Fibroblast of the aortic adventitia (primary cell): ENCODE data around the gene USP28. TPM values are rescaled to one million over a fixed set of nuclear protein-coding genes. Genes with fewer than 3 reads are reported as not detected.

Source experiments
- DNase-seq: peaks from one replicate; pipeline ENCODE4 v3.0.0-alpha.2; 2010; ENCODE audit warnings: low read depth
- H3K4me3 ChIP-seq: 2 replicates; pipeline ENCODE4 v1.5.1; 2011; ENCODE audit warnings: low read depth, mild to moderate bottlenecking, control low read depth, low read length, moderate library complexity
- CTCF ChIP-seq: IDR thresholded peaks from 2 replicates; pipeline ENCODE4 v1.5.1; 2011; ENCODE audit warnings: mild to moderate bottlenecking, low read length, control low read depth, inconsistent platforms; ENCODE audit not compliant: insufficient read depth
- total RNA-seq: library from RNA; depleted of rRNA; stranded (reverse); fragments of >200 nt; gene quantifications from 2 replicates; pipeline ENCODE4 v1.2.3, GENCODE V29; 2012; ENCODE audit warnings: low replicate concordance

Gene USP28
- total RNA-seq, 1 donor = 22.4 TPM

GRCh38 chr11:113781682-113782081, 93.7 kb downstream of the USP28 start:
- no peak for TF ChIP-seq CTCF
- H3K4me3 ChIP-seq = no peak overlapping the region
- no peak for DNase-seq

- TF ChIP-seq CTCF = no peak
- no peak for DNase-seq
- no peak within 1 kb of the TSS for H3K4me3 ChIP-seq
Observed at GRCh38 chr11:113779496-113779895, 95.9 kb downstream of the USP28 start, which contains the start of gene CLDN25. TSS of gene CLDN25 (plus strand) at chr11:113779796. CDS start at chr11:113779796, 0 bp downstream.

DNA sequence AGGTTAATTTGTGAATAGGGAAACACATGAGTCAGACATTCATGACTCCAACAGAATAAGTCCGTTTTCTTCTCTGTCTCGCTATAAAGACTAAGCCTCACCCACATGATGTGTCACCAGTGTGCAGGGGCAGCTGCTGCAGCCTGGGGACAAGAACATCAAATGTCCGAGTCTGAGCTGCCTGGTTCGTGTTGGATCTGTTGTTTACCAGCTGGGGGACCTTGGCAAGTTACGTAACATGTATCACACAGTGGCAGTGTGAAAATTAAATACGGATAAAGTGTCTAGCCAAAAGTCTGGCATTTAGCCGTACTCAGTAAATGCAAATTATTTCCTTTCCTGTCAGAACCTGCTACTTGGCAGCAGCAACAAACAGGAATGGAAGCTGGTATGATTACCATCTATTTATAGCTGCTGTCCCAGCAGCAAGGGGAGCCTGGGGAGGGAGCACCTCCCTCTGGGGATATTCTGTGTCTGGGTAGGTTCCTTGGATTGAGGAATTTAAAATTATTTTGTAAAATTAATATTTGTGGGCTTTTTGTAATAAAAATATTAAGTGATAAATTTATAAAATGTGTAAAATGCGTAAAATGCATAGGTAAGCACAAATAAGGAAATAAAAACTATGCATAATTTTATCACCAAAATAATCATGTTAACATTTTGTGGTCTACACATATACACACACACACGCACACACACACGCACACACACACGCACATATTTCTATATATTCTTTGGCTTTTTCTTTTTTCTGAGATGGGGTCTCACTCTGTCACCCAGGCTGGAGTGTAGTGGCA, 97.1 kb downstream of the USP28 start:
- DNase-seq = peak; percentile 4
- no peak for TF ChIP-seq CTCF

DNA sequence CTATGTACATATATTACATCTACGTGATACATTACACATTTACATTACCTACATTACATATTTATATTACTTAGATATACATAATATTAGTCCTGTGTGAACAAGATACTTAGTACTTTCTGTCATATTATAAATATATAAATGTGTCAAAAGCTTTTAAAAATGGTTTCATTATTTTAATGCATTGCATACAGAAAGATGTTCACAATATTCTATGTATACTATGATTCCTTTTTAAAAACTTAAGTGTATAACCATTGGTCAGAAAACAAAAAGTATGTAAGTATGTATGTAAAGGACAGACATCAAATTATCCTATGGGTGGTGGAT, 101.2 kb downstream of the USP28 start:
- no peak for TF ChIP-seq CTCF
- peak overlapping the region; percentile 98 for H3K4me3 ChIP-seq
- no peak for DNase-seq

More for the DNA sequence above, 97.1 kb downstream of the USP28 start:
- no peak overlapping the region for H3K4me3 ChIP-seq

DNA sequence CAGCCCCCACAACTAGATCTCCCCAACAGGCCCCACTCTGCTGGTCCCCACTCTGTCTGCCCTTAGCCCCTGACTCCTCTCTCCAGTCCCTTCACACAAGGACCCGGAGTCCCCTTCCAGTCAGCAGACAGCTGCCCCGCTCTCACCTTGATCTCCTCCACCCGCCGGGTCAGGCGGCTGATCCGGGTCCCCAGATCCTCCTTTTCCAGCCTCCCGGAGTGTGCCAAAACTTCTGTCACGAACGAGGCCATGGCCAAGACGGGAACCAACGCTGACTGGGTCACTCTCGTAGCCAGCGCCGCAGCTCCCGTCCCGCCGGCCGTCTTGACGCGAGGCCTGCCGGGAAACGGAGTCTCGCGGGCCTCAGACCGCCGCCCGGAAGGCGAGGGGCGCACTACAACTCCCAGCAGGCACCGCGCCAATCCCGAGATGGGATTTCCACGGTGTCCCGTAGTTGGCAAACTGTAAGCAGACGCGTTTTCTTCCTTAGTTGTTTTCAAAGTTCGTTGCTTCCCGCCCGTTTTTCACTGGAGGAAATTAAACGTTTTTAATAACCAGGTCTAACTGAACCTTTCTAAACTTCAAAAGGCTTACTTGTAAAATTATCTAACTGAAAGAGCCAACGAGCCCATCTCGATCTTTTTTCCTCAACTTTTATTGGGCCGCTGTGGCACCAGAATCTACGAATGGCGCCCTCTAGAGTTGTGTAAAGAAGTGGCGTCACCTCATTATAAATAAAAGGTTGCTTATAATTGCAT, 101.8 kb downstream of the USP28 start, which contains the start of gene ZW10:
ZW10 (minus strand) TSS at position 277 of the 758 bp plus-strand sequence; CDS start at position 251, 26 bp downstream.
- H3K4me3 ChIP-seq = peak within 1 kb of the TSS; percentile 98
- DNase-seq = peak; percentile 97
- peak; percentile 83 for TF ChIP-seq CTCF

GRCh38 chr11:113773092-113773415, 102.3 kb downstream of the USP28 start:
- DNase-seq = peak; percentile 24
- peak overlapping the region; percentile 98 for H3K4me3 ChIP-seq
- no peak for TF ChIP-seq CTCF
